ENCODE measurements around the gene SLC37A2.

- TF ChIP-seq CTCF (IDR thresholded peaks at IDR 0.05 in 4 of 5, conservative IDR thresholded peaks at IDR 0.05 in 1 of 5) = peak in 4 of 5 experiments; percentile 32 to 61 (median 48)
- TF ChIP-seq POLR2A (IDR thresholded peaks at IDR 0.05) = no peak
Measured at GRCh38 chr11:125123947-125124617, 61.0 kb downstream of the SLC37A2 start.

Measured in gastrocnemius medialis (tissue), 4 donors.